ENCODE data around the gene TGFBR3. TPM values are rescaled to one million over a fixed set of nuclear protein-coding genes. Genes with fewer than 3 reads are reported as not detected.

Gene TGFBR3
- total RNA-seq, 1 experiment from 2014 or later: 14.5 TPM

- no peak overlapping the region for H3K4me3 ChIP-seq (ENCODE audit: low read depth in 2 of 2, low read length in 2 of 2)
- CTCF ChIA-PET: no interaction called here
- H3K9me3 ChIP-seq (ENCODE audit: control insufficient read depth, insufficient read depth, low read depth, low read length): no peaks in the 10 kb centered on the region
- H3K36me3 ChIP-seq (ENCODE audit: control insufficient read depth, insufficient read depth, low read length): no peaks in the 10 kb centered on the region
- POLR2A ChIA-PET: no interaction called here
- TF ChIP-seq REST (IDR thresholded peaks at IDR 0.05; ENCODE audit: insufficient read depth in 1 of 2, low read depth in 2 of 2, low read length in 1 of 2): no peak
- no peak for TF ChIP-seq POLR2AphosphoS5 (IDR thresholded peaks at IDR 0.05; ENCODE audit: low read depth, low read length)
- TF ChIP-seq TCF7L2 (IDR thresholded peaks at IDR 0.05; ENCODE audit: low read depth, low read length): no peak
- no peak for TF ChIP-seq SIN3A (IDR thresholded peaks at IDR 0.05; ENCODE audit: borderline replicate concordance, insufficient read depth, low read depth, low read length)
- no peak for TF ChIP-seq CTCF (IDR thresholded peaks at IDR 0.05)
- no peaks in the 10 kb centered on the region for H3K4me1 ChIP-seq (ENCODE audit: control insufficient read depth, insufficient read depth, low read length)
- in situ Hi-C loops (cut with HindIII; ENCODE audit: low pct_unique_long_range_greater_than_20kb, low sequenced_read_pairs): no loop called here
- ATAC-seq (no peak), DNase-seq (ENCODE audit: low read depth, low spot score) (no peak)
- intact Hi-C loops (cut with micrococcal nuclease; ENCODE audit: unreplicated experiment): no loop called here
- H3K27ac ChIP-seq (ENCODE audit: low read length): no peak overlapping the region
- H3K27me3 ChIP-seq (ENCODE audit: control insufficient read depth, insufficient read depth, low read length): no peaks in the 10 kb centered on the region
- BruUV-seq (replicated peaks): no TSS peak
Observed at GRCh38 chr1:91640877-91641526, 244.9 kb downstream of the TGFBR3 start.

- Histone ChIP-seq H3K27ac (ENCODE audit: low read length) (no peak overlapping the region), H3K27me3 (ENCODE audit: control insufficient read depth, insufficient read depth, low read length) (no peaks in the 10 kb centered on the region), H3K36me3 (ENCODE audit: control insufficient read depth, insufficient read depth, low read length) (no peaks in the 10 kb centered on the region), H3K4me1 (ENCODE audit: control insufficient read depth, insufficient read depth, low read length) (no peaks in the 10 kb centered on the region), H3K9me3 (ENCODE audit: control insufficient read depth, insufficient read depth, low read depth, low read length) (no peaks in the 10 kb centered on the region), H3K4me3 (ENCODE audit: low read depth in 2 of 2, low read length in 2 of 2) (no peak overlapping the region)
- ChIA-PET CTCF (no interaction called here), POLR2A (no interaction called here)
- TF ChIP-seq TCF7L2 (IDR thresholded peaks at IDR 0.05; ENCODE audit: low read depth, low read length) (no peak), REST (IDR thresholded peaks at IDR 0.05; ENCODE audit: insufficient read depth in 1 of 2, low read depth in 2 of 2, low read length in 1 of 2) (no peak), CTCF (IDR thresholded peaks at IDR 0.05) (no peak), SIN3A (IDR thresholded peaks at IDR 0.05; ENCODE audit: borderline replicate concordance, insufficient read depth, low read depth, low read length) (no peak), POLR2AphosphoS5 (IDR thresholded peaks at IDR 0.05; ENCODE audit: low read depth, low read length) (no peak)
- ATAC-seq (no peak), DNase-seq (ENCODE audit: low read depth, low spot score) (no peak)
- intact Hi-C loops (cut with micrococcal nuclease; ENCODE audit: unreplicated experiment) (no loop called here), in situ Hi-C loops (cut with HindIII; ENCODE audit: low pct_unique_long_range_greater_than_20kb, low sequenced_read_pairs) (no loop called here)
- BruUV-seq (replicated peaks): no TSS peak
Observed at GRCh38 chr1:91637539-91637994, 248.4 kb downstream of the TGFBR3 start.

Data from Panc1 (cell line).